GM19452 (cell line): ENCODE measurements around the gene UBE2D4.
A peak's percentile ranks its signal among the peaks of the same experiment; 100 is the strongest.

Source experiments
- ATAC-seq: cut with Tn5 transposase; IDR thresholded peaks from one replicate; pipeline ENCODE4 v1.9.1; 2021; ENCODE audit not compliant: unreplicated experiment

The UBE2D4 gene

GRCh38 chr7:43906331-43907010 is 19.8 kb upstream of the UBE2D4 start, which contains the start of gene URGCP:
TSS of gene URGCP (minus strand) at chr7:43906596. CDS start at chr7:43906575, 21 bp downstream.
- ATAC-seq: peak; percentile 87

- no peak for ATAC-seq
These were observed 11.4 kb upstream of the UBE2D4 start for GRCh38 chr7:43914795-43915194.

GRCh38 chr7:43915907-43916306 is 10.3 kb upstream of the UBE2D4 start:
- no peak for ATAC-seq

GRCh38 chr7:43921423-43921822 is 4.8 kb upstream of the UBE2D4 start:
- no peak for ATAC-seq

- no peak for ATAC-seq
These were observed 3.5 kb upstream of the UBE2D4 start for GRCh38 chr7:43922726-43923125.

- ATAC-seq: peak; percentile 9
These were observed 525 bp downstream of the UBE2D4 start for GRCh38 chr7:43926798-43927123.

- no peak for ATAC-seq
These were observed 1.6 kb downstream of the UBE2D4 start for GRCh38 chr7:43927810-43928209.

- no peak for ATAC-seq
These were observed 3.6 kb downstream of the UBE2D4 start for GRCh38 chr7:43929529-43930457.

- no peak for ATAC-seq
These were observed 5.1 kb downstream of the UBE2D4 start for GRCh38 chr7:43931346-43931745.

- no peak for ATAC-seq
These were observed 7.8 kb downstream of the UBE2D4 start for GRCh38 chr7:43933902-43934560.

GRCh38 chr7:43937444-43937843 is 11.2 kb downstream of the UBE2D4 start:
- no peak for ATAC-seq

- no peak for ATAC-seq
These were observed 12.8 kb downstream of the UBE2D4 start for GRCh38 chr7:43938892-43939482.

- no peak for ATAC-seq
These were observed 16.0 kb downstream of the UBE2D4 start for GRCh38 chr7:43942250-43942649.

- ATAC-seq: no peak
These were observed 16.8 kb downstream of the UBE2D4 start for GRCh38 chr7:43942997-43943396.

- ATAC-seq: no peak
These were observed 17.4 kb downstream of the UBE2D4 start for GRCh38 chr7:43943417-43944187.

- ATAC-seq: no peak
These were observed 18.1 kb downstream of the UBE2D4 start for GRCh38 chr7:43944286-43944685.

- no peak for ATAC-seq
These were observed 25.8 kb downstream of the UBE2D4 start for GRCh38 chr7:43952028-43952427.

- ATAC-seq: no peak
These were observed 26.8 kb downstream of the UBE2D4 start for GRCh38 chr7:43953071-43953470.

- no peak for ATAC-seq
These were observed 28.4 kb downstream of the UBE2D4 start for GRCh38 chr7:43954524-43955228.

- ATAC-seq: no peak
These were observed 29.8 kb downstream of the UBE2D4 start for GRCh38 chr7:43956027-43956426.
